ENCODE results near the gene PLEKHA7.

The PLEKHA7 gene

GRCh38 chr11:16976379-16976778, 37.8 kb downstream of the PLEKHA7 start:
- TF ChIP-seq, protein P1, sequence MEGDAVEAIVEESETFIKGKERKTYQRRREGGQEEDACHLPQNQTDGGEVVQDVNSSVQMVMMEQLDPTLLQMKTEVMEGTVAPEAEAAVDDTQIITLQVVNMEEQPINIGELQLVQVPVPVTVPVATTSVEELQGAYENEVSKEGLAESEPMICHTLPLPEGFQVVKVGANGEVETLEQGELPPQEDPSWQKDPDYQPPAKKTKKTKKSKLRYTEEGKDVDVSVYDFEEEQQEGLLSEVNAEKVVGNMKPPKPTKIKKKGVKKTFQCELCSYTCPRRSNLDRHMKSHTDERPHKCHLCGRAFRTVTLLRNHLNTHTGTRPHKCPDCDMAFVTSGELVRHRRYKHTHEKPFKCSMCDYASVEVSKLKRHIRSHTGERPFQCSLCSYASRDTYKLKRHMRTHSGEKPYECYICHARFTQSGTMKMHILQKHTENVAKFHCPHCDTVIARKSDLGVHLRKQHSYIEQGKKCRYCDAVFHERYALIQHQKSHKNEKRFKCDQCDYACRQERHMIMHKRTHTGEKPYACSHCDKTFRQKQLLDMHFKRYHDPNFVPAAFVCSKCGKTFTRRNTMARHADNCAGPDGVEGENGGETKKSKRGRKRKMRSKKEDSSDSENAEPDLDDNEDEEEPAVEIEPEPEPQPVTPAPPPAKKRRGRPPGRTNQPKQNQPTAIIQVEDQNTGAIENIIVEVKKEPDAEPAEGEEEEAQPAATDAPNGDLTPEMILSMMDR (IDR thresholded peaks at IDR 0.05; ENCODE audit: low read depth, low read length), result no peak
- DNase-seq (ENCODE audit: extremely low read depth, low read depth), result no peak

GRCh38 chr11:16975906-16976305, 38.3 kb downstream of the PLEKHA7 start:
- TF ChIP-seq, protein P1 (IDR thresholded peaks at IDR 0.05; ENCODE audit: low read depth, low read length), result no peak

GRCh38 chr11:16973338-16973964, 40.8 kb downstream of the PLEKHA7 start:
- DNase-seq (ENCODE audit: extremely low read depth, low read depth), result no peak

More at GRCh38 chr11:16975906-16976305, 38.3 kb downstream of the PLEKHA7 start:
- no peak for DNase-seq (ENCODE audit: extremely low read depth, low read depth)

GRCh38 chr11:16969010-16969999, 44.9 kb downstream of the PLEKHA7 start:
- DNase-seq (ENCODE audit: extremely low read depth, low read depth), result no peak
- TF ChIP-seq, protein P1 (IDR thresholded peaks at IDR 0.05; ENCODE audit: low read depth, low read length), result no peak

More at GRCh38 chr11:16973338-16973964, 40.8 kb downstream of the PLEKHA7 start:
- TF ChIP-seq, protein P1 (IDR thresholded peaks at IDR 0.05; ENCODE audit: low read depth, low read length), result no peak

DNA sequence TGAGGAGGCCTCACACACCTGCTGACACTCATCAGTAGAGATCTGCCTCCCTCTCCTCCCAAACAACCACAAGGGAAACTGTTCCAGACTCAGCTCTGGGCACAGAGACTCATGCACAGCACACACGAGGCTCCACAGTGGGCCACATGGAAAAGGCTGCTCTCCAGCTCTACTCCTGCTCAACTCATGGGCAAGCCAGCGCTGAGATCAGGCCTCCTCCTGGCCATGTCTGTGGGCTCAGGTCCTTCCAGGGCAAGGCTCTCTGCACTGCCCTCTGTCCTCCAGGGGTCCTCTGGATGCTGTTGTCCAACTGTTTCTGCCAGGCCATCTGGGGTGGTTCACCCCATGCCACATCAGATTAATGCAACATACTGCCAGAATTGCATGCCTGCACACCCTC, 46.0 kb downstream of the PLEKHA7 start:
- no peak for DNase-seq (ENCODE audit: extremely low read depth, low read depth)
- TF ChIP-seq, protein P1 (IDR thresholded peaks at IDR 0.05; ENCODE audit: low read depth, low read length), result no peak

GRCh38 chr11:16966930-16967671, 47.1 kb downstream of the PLEKHA7 start:
- TF ChIP-seq, protein P1 (IDR thresholded peaks at IDR 0.05; ENCODE audit: low read depth, low read length), result no peak

More at GRCh38 chr11:16966930-16967671, 47.1 kb downstream of the PLEKHA7 start:
- no peak for DNase-seq (ENCODE audit: extremely low read depth, low read depth)
